HUES64 (cell line): ENCODE data around the gene ERMARD.

Source experiments
- H3K27ac ChIP-seq: 2 replicates; pipeline ENCODE4 v1.7.0; 2013; ENCODE audit warnings: low read depth, low read length, inconsistent platforms
- H3K27me3 ChIP-seq: 2 replicates; pipeline ENCODE4 v1.6.1; 2013; ENCODE audit warnings: mild to moderate bottlenecking, low read length; ENCODE audit not compliant: insufficient read depth
- H3K36me3 ChIP-seq: 2 replicates; pipeline ENCODE4 v1.6.1; 2013; ENCODE audit warnings: mild to moderate bottlenecking, low read length; ENCODE audit not compliant: insufficient read depth
- H3K4me1 ChIP-seq: 2 replicates; pipeline ENCODE4 v1.6.1; 2013; ENCODE audit warnings: mild to moderate bottlenecking, low read length, moderate library complexity; ENCODE audit not compliant: insufficient read depth
- H3K4me3 ChIP-seq: 2 replicates; pipeline ENCODE4 v1.5.1; 2013; ENCODE audit warnings: mild to moderate bottlenecking, low read length, moderate library complexity
- H3K9ac ChIP-seq: 2 replicates; pipeline ENCODE4 v1.6.1; 2013; ENCODE audit warnings: mild to moderate bottlenecking, low read depth, low read length
- H3K9me3 ChIP-seq: 2 replicates; pipeline ENCODE4 v1.6.1; 2013; ENCODE audit warnings: low read depth, low read length; ENCODE audit not compliant: insufficient read depth
- WGBS: fragments of 150-250, 120-280 bp; methylation state at CpG from one replicate; pipeline ENCODE4 v1.1.7; 2013; ENCODE audit warnings: missing lambda C conversion rate; 5-methylcytosine and 5-hydroxymethylcytosine counted together

The ERMARD gene

GRCh38 chr6:169774347-169774746 is 22.9 kb downstream of the ERMARD start:
- no peaks in the 10 kb centered on the region for H3K9me3 ChIP-seq
- no peak overlapping the region for H3K9ac ChIP-seq
- H3K4me1 ChIP-seq = no peaks in the 10 kb centered on the region
- peaks cover 14% of the 10 kb centered on the region for H3K36me3 ChIP-seq
- 95% methylated on average over 9 of the region's 9 CpGs for WGBS
- H3K27ac ChIP-seq = no peak overlapping the region
- no peak overlapping the region for H3K4me3 ChIP-seq
- no peaks in the 10 kb centered on the region for H3K27me3 ChIP-seq

GRCh38 chr6:169775321-169775720 is 23.9 kb downstream of the ERMARD start:
- no peaks in the 10 kb centered on the region for H3K4me1 ChIP-seq
- 94% methylated on average over 10 of the region's 10 CpGs for WGBS
- peaks cover 11% of the 10 kb centered on the region; the same call in 1 of the 2 replicates for H3K36me3 ChIP-seq

GRCh38 chr6:169776379-169776778 is 25.0 kb downstream of the ERMARD start:
- H3K4me3 ChIP-seq = no peak overlapping the region
- H3K9me3 ChIP-seq = no peaks in the 10 kb centered on the region
- 96% methylated on average over 13 of the region's 13 CpGs for WGBS
- peaks cover 10% of the 10 kb centered on the region for H3K36me3 ChIP-seq
- no peaks in the 10 kb centered on the region for H3K4me1 ChIP-seq
- H3K27me3 ChIP-seq = no peaks in the 10 kb centered on the region
- H3K27ac ChIP-seq = no peak overlapping the region
- no peak overlapping the region for H3K9ac ChIP-seq

More at GRCh38 chr6:169775321-169775720, 23.9 kb downstream of the ERMARD start:
- H3K9me3 ChIP-seq = no peaks in the 10 kb centered on the region
- H3K4me3 ChIP-seq = no peak overlapping the region
- no peaks in the 10 kb centered on the region for H3K27me3 ChIP-seq
- H3K9ac ChIP-seq = no peak overlapping the region
- H3K27ac ChIP-seq = no peak overlapping the region

GRCh38 chr6:169777896-169778295 is 26.5 kb downstream of the ERMARD start:
- H3K9me3 ChIP-seq = no peaks in the 10 kb centered on the region
- H3K9ac ChIP-seq = no peak overlapping the region
- H3K4me3 ChIP-seq = no peak overlapping the region
- H3K36me3 ChIP-seq = peaks cover 5% of the 10 kb centered on the region
- H3K27ac ChIP-seq = no peak overlapping the region
- no peaks in the 10 kb centered on the region for H3K4me1 ChIP-seq
- H3K27me3 ChIP-seq = no peaks in the 10 kb centered on the region
- 95% methylated on average over 12 of the region's 12 CpGs for WGBS

- Histone ChIP-seq H3K36me3 (peaks cover 5% of the 10 kb centered on the region), H3K9me3 (no peaks in the 10 kb centered on the region), H3K27ac (no peak overlapping the region), H3K27me3 (no peaks in the 10 kb centered on the region), H3K9ac (no peak overlapping the region), H3K4me3 (no peak overlapping the region), H3K4me1 (no peaks in the 10 kb centered on the region)
- 92% methylated on average over 12 of the region's 12 CpGs for WGBS
These were observed 27.2 kb downstream of the ERMARD start for GRCh38 chr6:169778646-169779045.

- H3K9ac ChIP-seq = no peak overlapping the region
- H3K9me3 ChIP-seq = no peaks in the 10 kb centered on the region
- peaks cover 5% of the 10 kb centered on the region for H3K36me3 ChIP-seq
- no peaks in the 10 kb centered on the region for H3K4me1 ChIP-seq
- H3K4me3 ChIP-seq = no peak overlapping the region
- no peak overlapping the region for H3K27ac ChIP-seq
- H3K27me3 ChIP-seq = no peaks in the 10 kb centered on the region
- WGBS = 94% methylated on average over 8 of the region's 8 CpGs
These were observed 27.8 kb downstream of the ERMARD start for GRCh38 chr6:169779092-169779815.

- WGBS = 91% methylated on average over 5 of the region's 5 CpGs
- H3K4me1 ChIP-seq = no peaks in the 10 kb centered on the region
- H3K9ac ChIP-seq = no peak overlapping the region
- no peak overlapping the region for H3K27ac ChIP-seq
- no peaks in the 10 kb centered on the region for H3K27me3 ChIP-seq
- H3K4me3 ChIP-seq = no peak overlapping the region
- no peaks in the 10 kb centered on the region for H3K9me3 ChIP-seq
- H3K36me3 ChIP-seq = peaks cover 5% of the 10 kb centered on the region
These were observed 28.5 kb downstream of the ERMARD start for GRCh38 chr6:169779896-169780295.

GRCh38 chr6:169780571-169781091 is 29.2 kb downstream of the ERMARD start:
- no peaks in the 10 kb centered on the region for H3K9me3 ChIP-seq
- WGBS = 94% methylated on average over 11 of the region's 11 CpGs
- H3K27me3 ChIP-seq = no peaks in the 10 kb centered on the region
- no peak overlapping the region for H3K9ac ChIP-seq
- H3K4me1 ChIP-seq = no peaks in the 10 kb centered on the region
- no peak overlapping the region for H3K4me3 ChIP-seq
- no peak overlapping the region for H3K27ac ChIP-seq
- peaks cover 5% of the 10 kb centered on the region for H3K36me3 ChIP-seq

- no peaks in the 10 kb centered on the region for H3K27me3 ChIP-seq
- H3K4me3 ChIP-seq = no peak overlapping the region
- H3K27ac ChIP-seq = no peak overlapping the region
- no peaks in the 10 kb centered on the region for H3K4me1 ChIP-seq
- no peaks in the 10 kb centered on the region; the same call in 1 of the 2 replicates for H3K36me3 ChIP-seq
- H3K9me3 ChIP-seq = no peaks in the 10 kb centered on the region
- 96% methylated on average over 8 of the region's 8 CpGs for WGBS
- no peak overlapping the region for H3K9ac ChIP-seq
These were observed 31.5 kb downstream of the ERMARD start for GRCh38 chr6:169782966-169783365.

- Histone ChIP-seq H3K9me3 (no peaks in the 10 kb centered on the region), H3K36me3 (no peaks in the 10 kb centered on the region; the same call in 1 of the 2 replicates), H3K4me3 (no peak overlapping the region), H3K27ac (no peak overlapping the region), H3K9ac (no peak overlapping the region), H3K4me1 (no peaks in the 10 kb centered on the region), H3K27me3 (no peaks in the 10 kb centered on the region)
- WGBS = 95% methylated on average over 9 of the region's 9 CpGs
These were observed 32.0 kb downstream of the ERMARD start for GRCh38 chr6:169783401-169783800.

- no peaks in the 10 kb centered on the region; the same call in 1 of the 2 replicates for H3K36me3 ChIP-seq
- no peak overlapping the region for H3K9ac ChIP-seq
- no peak overlapping the region for H3K27ac ChIP-seq
- peaks cover 5% of the 10 kb centered on the region for H3K27me3 ChIP-seq
- no peak overlapping the region for H3K4me3 ChIP-seq
- no peaks in the 10 kb centered on the region for H3K9me3 ChIP-seq
- WGBS = 95% methylated on average over 23 of the region's 23 CpGs
- no peaks in the 10 kb centered on the region for H3K4me1 ChIP-seq
These were observed 32.8 kb downstream of the ERMARD start for GRCh38 chr6:169783971-169784820.
